ENCODE measurements around the gene OCIAD2. TPM values are rescaled to one million over a fixed set of nuclear protein-coding genes. Genes with fewer than 3 reads are reported as not detected.

OCIAD2 gene
- total RNA-seq, 1 experiment from 2014 or later: 10.5 TPM

DNA sequence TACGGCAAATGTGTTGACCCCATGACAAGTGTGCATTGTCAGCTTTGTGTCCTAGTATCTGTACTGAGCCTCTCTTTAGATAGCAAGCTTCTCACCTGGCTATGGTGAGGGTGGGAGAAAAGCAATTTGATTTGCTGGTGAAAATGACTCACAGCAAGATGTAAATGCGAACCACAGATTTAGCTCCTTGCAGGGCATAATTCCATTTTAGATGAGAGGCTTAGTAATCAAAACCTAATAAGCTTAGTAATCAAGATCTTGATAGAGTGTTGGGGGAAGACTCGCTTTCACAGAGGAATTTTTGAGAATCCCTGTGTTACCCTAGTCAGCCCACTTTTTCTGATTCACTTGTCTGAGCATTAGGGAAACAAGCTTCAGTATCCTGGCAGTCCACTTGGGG lies 7.7 kb upstream of the OCIAD2 start:
- TF ChIP-seq, protein P1, sequence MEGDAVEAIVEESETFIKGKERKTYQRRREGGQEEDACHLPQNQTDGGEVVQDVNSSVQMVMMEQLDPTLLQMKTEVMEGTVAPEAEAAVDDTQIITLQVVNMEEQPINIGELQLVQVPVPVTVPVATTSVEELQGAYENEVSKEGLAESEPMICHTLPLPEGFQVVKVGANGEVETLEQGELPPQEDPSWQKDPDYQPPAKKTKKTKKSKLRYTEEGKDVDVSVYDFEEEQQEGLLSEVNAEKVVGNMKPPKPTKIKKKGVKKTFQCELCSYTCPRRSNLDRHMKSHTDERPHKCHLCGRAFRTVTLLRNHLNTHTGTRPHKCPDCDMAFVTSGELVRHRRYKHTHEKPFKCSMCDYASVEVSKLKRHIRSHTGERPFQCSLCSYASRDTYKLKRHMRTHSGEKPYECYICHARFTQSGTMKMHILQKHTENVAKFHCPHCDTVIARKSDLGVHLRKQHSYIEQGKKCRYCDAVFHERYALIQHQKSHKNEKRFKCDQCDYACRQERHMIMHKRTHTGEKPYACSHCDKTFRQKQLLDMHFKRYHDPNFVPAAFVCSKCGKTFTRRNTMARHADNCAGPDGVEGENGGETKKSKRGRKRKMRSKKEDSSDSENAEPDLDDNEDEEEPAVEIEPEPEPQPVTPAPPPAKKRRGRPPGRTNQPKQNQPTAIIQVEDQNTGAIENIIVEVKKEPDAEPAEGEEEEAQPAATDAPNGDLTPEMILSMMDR (IDR thresholded peaks at IDR 0.05; ENCODE audit: insufficient read depth in 1 of 2, low read depth in 1 of 2, low read length in 1 of 2, severe bottlenecking in 1 of 2, unreplicated experiment in 1 of 2): no peak
- Histone ChIP-seq H3K36me3 (ENCODE audit: control insufficient read depth, insufficient read depth, low read length) (no peaks in the 10 kb centered on the region), H3K27me3 (replicated peaks; ENCODE audit: control insufficient read depth, insufficient read depth, low read length) (no peaks in the 10 kb centered on the region), H3K4me3 (ENCODE audit: low read depth, low read length) (no peak overlapping the region), H3K9me3 (no peaks in the 10 kb centered on the region), H3K4me1 (no peaks in the 10 kb centered on the region)
- no peaks in the 10 kb centered on the region for H3K36me3 Mint-ChIP-seq (ENCODE audit: insufficient read depth, unreplicated experiment)
- DNase-seq: no peak
- no TSS peak for BruUV-seq (replicated peaks)
- no peak overlapping the region for H3K27ac Mint-ChIP-seq (ENCODE audit: unreplicated experiment)
- peaks cover 5% of the 10 kb centered on the region for H3K4me1 Mint-ChIP-seq (ENCODE audit: low read depth, unreplicated experiment)
- intact Hi-C loops (cut with micrococcal nuclease; ENCODE audit: unreplicated experiment): no loop called here
- POLR2A ChIA-PET: no interaction called here
- no peaks in the 10 kb centered on the region for H3K9me3 Mint-ChIP-seq (ENCODE audit: unreplicated experiment)
- CTCF ChIA-PET: interaction anchor here (0.6 to 1.1 kb wide), 2 partner anchors 9 to 29 kb away, joined by 3 read pairs; no protein-coding TSS in a partner anchor
- no peaks in the 10 kb centered on the region for H3K27me3 Mint-ChIP-seq (ENCODE audit: insufficient read depth, unreplicated experiment)
- no peak overlapping the region for H3K4me3 Mint-ChIP-seq (ENCODE audit: unreplicated experiment)

DNA sequence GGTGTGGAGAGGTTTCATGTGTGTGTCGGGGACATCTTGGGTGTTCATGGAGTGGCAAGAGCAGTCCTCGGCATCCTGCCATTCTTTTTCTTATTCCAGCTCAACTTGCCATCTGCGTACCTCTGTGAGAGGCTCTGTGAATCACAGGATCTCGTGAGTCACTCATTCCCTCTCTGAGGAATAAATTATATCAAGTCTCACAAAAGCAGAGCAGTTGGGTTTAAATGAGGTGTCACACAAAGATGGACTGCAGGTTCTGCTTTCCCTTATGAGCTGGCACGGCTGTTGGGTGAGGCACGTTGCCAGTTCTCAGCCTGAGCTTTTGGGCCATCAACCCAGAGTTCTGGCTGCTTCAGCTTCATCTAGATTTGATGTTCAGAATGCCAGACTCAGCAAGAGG lies 6.8 kb upstream of the OCIAD2 start:
- no peaks in the 10 kb centered on the region for H3K9me3 Mint-ChIP-seq (ENCODE audit: unreplicated experiment)
- TF ChIP-seq, protein P1 (IDR thresholded peaks at IDR 0.05; ENCODE audit: insufficient read depth in 1 of 2, low read depth in 1 of 2, low read length in 1 of 2, severe bottlenecking in 1 of 2, unreplicated experiment in 1 of 2): no peak
- POLR2A ChIA-PET: no interaction called here
- DNase-seq: no peak
- no TSS peak for BruUV-seq (replicated peaks)
- no peak overlapping the region for H3K4me3 Mint-ChIP-seq (ENCODE audit: unreplicated experiment)
- H3K9me3 ChIP-seq: no peaks in the 10 kb centered on the region
- H3K36me3 ChIP-seq (ENCODE audit: control insufficient read depth, insufficient read depth, low read length): no peaks in the 10 kb centered on the region
- no peaks in the 10 kb centered on the region for H3K36me3 Mint-ChIP-seq (ENCODE audit: insufficient read depth, unreplicated experiment)
- CTCF ChIA-PET: no interaction called here
- no peak overlapping the region for H3K27ac Mint-ChIP-seq (ENCODE audit: unreplicated experiment)
- H3K27me3 Mint-ChIP-seq (ENCODE audit: insufficient read depth, unreplicated experiment): no peaks in the 10 kb centered on the region
- H3K4me3 ChIP-seq (ENCODE audit: low read depth, low read length): no peak overlapping the region
- H3K4me1 Mint-ChIP-seq (ENCODE audit: low read depth, unreplicated experiment): peaks cover 5% of the 10 kb centered on the region
- intact Hi-C loops (cut with micrococcal nuclease; ENCODE audit: unreplicated experiment): no loop called here
- H3K27me3 ChIP-seq (replicated peaks; ENCODE audit: control insufficient read depth, insufficient read depth, low read length): no peaks in the 10 kb centered on the region
- no peaks in the 10 kb centered on the region for H3K4me1 ChIP-seq

DNA sequence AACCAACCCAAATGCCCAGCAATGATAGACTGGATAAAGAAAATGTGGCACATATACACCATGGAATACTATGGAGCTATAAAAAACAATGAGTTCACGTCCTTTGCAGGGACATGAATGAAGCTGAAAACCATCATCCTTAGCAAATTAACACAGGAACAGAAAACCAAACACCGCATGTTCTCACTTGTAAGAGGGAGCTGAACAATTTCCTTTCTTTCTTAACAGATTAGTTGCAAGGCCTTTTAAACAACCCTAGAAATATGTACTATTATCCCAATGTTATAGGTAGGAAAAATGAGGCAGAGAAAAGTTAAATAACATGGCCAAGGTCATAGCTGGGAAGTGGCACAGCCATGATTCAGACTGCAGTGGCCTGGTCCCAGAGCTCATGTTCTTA lies 5.8 kb upstream of the OCIAD2 start:
- BruUV-seq (replicated peaks): no TSS peak
- H3K4me1 ChIP-seq: no peaks in the 10 kb centered on the region
- no peaks in the 10 kb centered on the region for H3K9me3 ChIP-seq
- no peak overlapping the region for H3K4me3 ChIP-seq (ENCODE audit: low read depth, low read length)
- H3K4me3 Mint-ChIP-seq (ENCODE audit: unreplicated experiment): no peak overlapping the region
- H3K36me3 Mint-ChIP-seq (ENCODE audit: insufficient read depth, unreplicated experiment): no peaks in the 10 kb centered on the region
- intact Hi-C loops (cut with micrococcal nuclease; ENCODE audit: unreplicated experiment): no loop called here
- TF ChIP-seq, protein P1 (IDR thresholded peaks at IDR 0.05; ENCODE audit: insufficient read depth in 1 of 2, low read depth in 1 of 2, low read length in 1 of 2, severe bottlenecking in 1 of 2, unreplicated experiment in 1 of 2): no peak
- H3K27ac Mint-ChIP-seq (ENCODE audit: unreplicated experiment): no peak overlapping the region
- H3K27me3 ChIP-seq (replicated peaks; ENCODE audit: control insufficient read depth, insufficient read depth, low read length): no peaks in the 10 kb centered on the region
- no peaks in the 10 kb centered on the region for H3K36me3 ChIP-seq (ENCODE audit: control insufficient read depth, insufficient read depth, low read length)
- H3K9me3 Mint-ChIP-seq (ENCODE audit: unreplicated experiment): no peaks in the 10 kb centered on the region
- POLR2A ChIA-PET: no interaction called here
- H3K4me1 Mint-ChIP-seq (ENCODE audit: low read depth, unreplicated experiment): peaks cover 5% of the 10 kb centered on the region
- CTCF ChIA-PET: no interaction called here
- H3K27me3 Mint-ChIP-seq (ENCODE audit: insufficient read depth, unreplicated experiment): no peaks in the 10 kb centered on the region
- DNase-seq: no peak
